Fibroblast of skin of scalp (primary cell): ENCODE data around the gene TMOD4.

ENCODE experiments used
- DNase-seq: peaks from one replicate; pipeline ENCODE4 v3.0.0-alpha.2; 2013

Gene TMOD4

GRCh38 chr1:151142411-151143056, 33.2 kb downstream of the TMOD4 start:
- DNase-seq = no peak

- no peak for DNase-seq
These were observed 38.0 kb downstream of the TMOD4 start for GRCh38 chr1:151137789-151138188.

GRCh38 chr1:151135433-151136385, 40.1 kb downstream of the TMOD4 start:
- DNase-seq = no peak

- no peak for DNase-seq
These were observed 40.8 kb downstream of the TMOD4 start for GRCh38 chr1:151134991-151135390.

- DNase-seq = no peak
These were observed 41.4 kb downstream of the TMOD4 start for GRCh38 chr1:151134396-151134795.

- no peak for DNase-seq
These were observed 42.6 kb downstream of the TMOD4 start for GRCh38 chr1:151133018-151133806.

- DNase-seq = no peak
These were observed 43.3 kb downstream of the TMOD4 start for GRCh38 chr1:151132335-151133017.

- peak; percentile 11 for DNase-seq
These were observed 44.0 kb downstream of the TMOD4 start for GRCh38 chr1:151131701-151132334.

- DNase-seq = peak; percentile 83
These were observed 44.7 kb downstream of the TMOD4 start for GRCh38 chr1:151130987-151131586.

- DNase-seq = no peak
These were observed 47.0 kb downstream of the TMOD4 start for GRCh38 chr1:151128800-151129199.

GRCh38 chr1:151124763-151125403, 50.9 kb downstream of the TMOD4 start:
- DNase-seq = no peak
